Glutamatergic neuron (in vitro differentiated cells): ENCODE measurements around the gene HAVCR1. TPM values are rescaled to one million over a fixed set of nuclear protein-coding genes. Genes with fewer than 3 reads are reported as not detected.
"Not testable (repeated sequence)": the region's sequence is repeated elsewhere in the genome, so short reads cannot be mapped to it uniquely, and the experiment has no call there.

ENCODE experiments used
- DNase-seq: peaks from one replicate; pipeline ENCODE4 v3.0.0; 2022
- H3K27ac Mint-ChIP-seq: one replicate; pipeline ENCODE4 v1.8.0; 2020; ENCODE audit warnings: mild to moderate bottlenecking, mixed read lengths, inconsistent platforms; ENCODE audit not compliant: unreplicated experiment
- H3K27me3 Mint-ChIP-seq: one replicate; pipeline ENCODE4 v1.8.0; 2020; ENCODE audit warnings: mild to moderate bottlenecking, moderate library complexity, mixed read lengths, inconsistent platforms; ENCODE audit not compliant: unreplicated experiment
- H3K36me3 Mint-ChIP-seq: one replicate; pipeline ENCODE4 v1.8.0; 2020; ENCODE audit warnings: mild to moderate bottlenecking, mixed read lengths, inconsistent platforms; ENCODE audit not compliant: unreplicated experiment
- H3K4me1 Mint-ChIP-seq: one replicate; pipeline ENCODE4 v1.8.0; 2020; ENCODE audit warnings: mild to moderate bottlenecking, low read depth, mixed read lengths, inconsistent platforms; ENCODE audit not compliant: unreplicated experiment
- H3K4me3 Mint-ChIP-seq: one replicate; pipeline ENCODE4 v1.8.0; 2020; ENCODE audit warnings: mild to moderate bottlenecking, mixed read lengths, inconsistent platforms; ENCODE audit not compliant: unreplicated experiment
- H3K9me3 Mint-ChIP-seq: one replicate; pipeline ENCODE4 v1.8.0; 2020; ENCODE audit warnings: mild to moderate bottlenecking, moderate library complexity, mixed read lengths, inconsistent platforms; ENCODE audit not compliant: unreplicated experiment
- total RNA-seq: library from RNA; stranded (reverse); fragmentation: NEBNext Ultra II Directional; extraction: Animal tissue kit (Norgen Biotek cat#: 25700); gene quantifications from one replicate; pipeline ENCODE4 v1.2.1, GENCODE V29; 2021; ENCODE audit not compliant: unreplicated experiment
- TF ChIP-seq, protein P1 (sequence below): fragments of 200-600 bp; sonication (generic); IDR thresholded peaks from one replicate; pipeline ENCODE4 v1.5.0; 2021; ENCODE audit not compliant: partially characterized antibody, unreplicated experiment

The HAVCR1 gene
- total RNA-seq, 1 donor from 2014 or later, result not detected

DNA sequence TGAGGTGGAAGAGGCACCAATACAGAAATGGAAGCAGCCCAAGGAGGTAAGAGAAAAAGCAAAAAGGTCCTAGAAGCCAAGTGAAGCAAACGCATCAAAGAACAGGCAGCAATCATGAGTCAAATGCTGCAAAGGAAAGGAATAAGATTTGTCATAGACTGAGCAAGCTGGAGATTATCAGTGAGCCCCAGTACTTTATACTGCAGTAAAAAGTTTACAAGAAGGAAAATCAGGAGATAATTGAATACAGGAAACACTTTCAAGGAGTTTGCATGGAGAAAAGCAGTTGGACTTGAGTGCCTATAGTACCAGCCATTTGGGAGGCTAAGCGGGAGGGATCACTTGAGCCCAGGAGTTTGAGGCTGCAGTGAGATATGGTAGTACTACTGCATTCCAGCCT is 7.2 kb upstream of the HAVCR1 start:
- no peak overlapping the region for H3K4me3 Mint-ChIP-seq
- no peak overlapping the region for H3K27ac Mint-ChIP-seq
- TF ChIP-seq, protein P1, sequence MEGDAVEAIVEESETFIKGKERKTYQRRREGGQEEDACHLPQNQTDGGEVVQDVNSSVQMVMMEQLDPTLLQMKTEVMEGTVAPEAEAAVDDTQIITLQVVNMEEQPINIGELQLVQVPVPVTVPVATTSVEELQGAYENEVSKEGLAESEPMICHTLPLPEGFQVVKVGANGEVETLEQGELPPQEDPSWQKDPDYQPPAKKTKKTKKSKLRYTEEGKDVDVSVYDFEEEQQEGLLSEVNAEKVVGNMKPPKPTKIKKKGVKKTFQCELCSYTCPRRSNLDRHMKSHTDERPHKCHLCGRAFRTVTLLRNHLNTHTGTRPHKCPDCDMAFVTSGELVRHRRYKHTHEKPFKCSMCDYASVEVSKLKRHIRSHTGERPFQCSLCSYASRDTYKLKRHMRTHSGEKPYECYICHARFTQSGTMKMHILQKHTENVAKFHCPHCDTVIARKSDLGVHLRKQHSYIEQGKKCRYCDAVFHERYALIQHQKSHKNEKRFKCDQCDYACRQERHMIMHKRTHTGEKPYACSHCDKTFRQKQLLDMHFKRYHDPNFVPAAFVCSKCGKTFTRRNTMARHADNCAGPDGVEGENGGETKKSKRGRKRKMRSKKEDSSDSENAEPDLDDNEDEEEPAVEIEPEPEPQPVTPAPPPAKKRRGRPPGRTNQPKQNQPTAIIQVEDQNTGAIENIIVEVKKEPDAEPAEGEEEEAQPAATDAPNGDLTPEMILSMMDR, result no peak
- no peaks in the 10 kb centered on the region for H3K36me3 Mint-ChIP-seq
- H3K9me3 Mint-ChIP-seq, result no peaks in the 10 kb centered on the region
- DNase-seq, result no peak
- H3K4me1 Mint-ChIP-seq, result no peaks in the 10 kb centered on the region
- H3K27me3 Mint-ChIP-seq, result peaks cover 2% of the 10 kb centered on the region

DNA sequence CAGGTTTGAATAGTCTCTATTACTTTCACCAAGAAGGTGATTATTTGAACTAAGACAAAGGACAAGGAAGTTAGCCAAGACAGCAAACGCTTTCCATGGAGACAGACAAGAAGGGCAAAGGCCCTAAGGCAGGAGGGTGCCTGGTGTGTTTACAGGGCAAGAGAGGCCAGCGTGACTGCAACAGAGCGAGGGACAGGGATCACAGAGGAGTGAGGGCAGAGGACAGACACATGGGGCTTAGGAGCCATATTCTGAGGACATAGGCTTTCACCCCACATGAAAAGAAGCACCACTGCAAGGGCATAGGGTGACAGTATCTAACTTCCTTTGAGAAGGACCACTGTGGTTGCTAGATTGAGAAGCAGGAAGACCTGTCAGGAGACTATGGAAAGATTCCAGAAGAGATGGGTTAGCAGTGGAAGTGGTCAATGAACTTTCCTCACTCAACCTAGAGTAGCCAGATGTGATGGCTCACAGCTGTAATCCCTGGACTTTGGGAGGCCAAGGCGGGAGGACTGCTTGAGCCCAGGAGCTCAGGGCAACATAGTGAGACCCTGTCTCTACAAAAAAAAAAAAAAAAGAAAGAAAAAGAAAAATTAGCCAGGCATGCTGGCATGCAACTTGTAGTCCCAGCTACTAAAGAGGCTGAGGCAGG is 5.0 kb upstream of the HAVCR1 start:
- no peak for DNase-seq
- TF ChIP-seq, protein P1, result no peak
- no peaks in the 10 kb centered on the region for H3K4me1 Mint-ChIP-seq
- no peak overlapping the region for H3K27ac Mint-ChIP-seq
- no peak overlapping the region for H3K4me3 Mint-ChIP-seq
- H3K36me3 Mint-ChIP-seq, result no peaks in the 10 kb centered on the region
- H3K9me3 Mint-ChIP-seq, result no peaks in the 10 kb centered on the region
- H3K27me3 Mint-ChIP-seq, result peaks cover 3% of the 10 kb centered on the region

DNA sequence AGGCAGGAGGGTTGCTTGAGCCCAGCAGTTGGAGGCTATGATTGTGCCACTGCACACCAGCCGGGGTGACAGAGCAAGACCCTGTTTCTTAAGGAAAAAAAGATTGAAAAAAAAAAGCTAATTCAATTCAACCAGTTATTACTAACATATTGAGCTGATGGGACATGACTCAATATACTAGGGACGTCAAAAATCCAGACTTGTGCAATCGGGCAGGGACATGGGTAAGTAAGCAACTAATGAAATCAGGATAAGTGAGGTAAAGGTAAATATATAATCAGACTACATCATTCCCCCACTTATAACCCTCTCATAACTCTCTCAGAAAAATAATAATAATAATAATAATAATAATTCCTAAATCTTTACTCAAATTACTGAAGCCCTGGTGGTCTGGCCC is 975 bp upstream of the HAVCR1 start:
- TF ChIP-seq, protein P1, result no peak
- DNase-seq, result no peak
- Mint-ChIP-seq H3K27ac (no peak overlapping the region), H3K4me1 (no peaks in the 10 kb centered on the region), H3K36me3 (no peaks in the 10 kb centered on the region), H3K27me3 (peaks cover 3% of the 10 kb centered on the region), H3K4me3 (no peak overlapping the region), H3K9me3 (no peaks in the 10 kb centered on the region)

DNA sequence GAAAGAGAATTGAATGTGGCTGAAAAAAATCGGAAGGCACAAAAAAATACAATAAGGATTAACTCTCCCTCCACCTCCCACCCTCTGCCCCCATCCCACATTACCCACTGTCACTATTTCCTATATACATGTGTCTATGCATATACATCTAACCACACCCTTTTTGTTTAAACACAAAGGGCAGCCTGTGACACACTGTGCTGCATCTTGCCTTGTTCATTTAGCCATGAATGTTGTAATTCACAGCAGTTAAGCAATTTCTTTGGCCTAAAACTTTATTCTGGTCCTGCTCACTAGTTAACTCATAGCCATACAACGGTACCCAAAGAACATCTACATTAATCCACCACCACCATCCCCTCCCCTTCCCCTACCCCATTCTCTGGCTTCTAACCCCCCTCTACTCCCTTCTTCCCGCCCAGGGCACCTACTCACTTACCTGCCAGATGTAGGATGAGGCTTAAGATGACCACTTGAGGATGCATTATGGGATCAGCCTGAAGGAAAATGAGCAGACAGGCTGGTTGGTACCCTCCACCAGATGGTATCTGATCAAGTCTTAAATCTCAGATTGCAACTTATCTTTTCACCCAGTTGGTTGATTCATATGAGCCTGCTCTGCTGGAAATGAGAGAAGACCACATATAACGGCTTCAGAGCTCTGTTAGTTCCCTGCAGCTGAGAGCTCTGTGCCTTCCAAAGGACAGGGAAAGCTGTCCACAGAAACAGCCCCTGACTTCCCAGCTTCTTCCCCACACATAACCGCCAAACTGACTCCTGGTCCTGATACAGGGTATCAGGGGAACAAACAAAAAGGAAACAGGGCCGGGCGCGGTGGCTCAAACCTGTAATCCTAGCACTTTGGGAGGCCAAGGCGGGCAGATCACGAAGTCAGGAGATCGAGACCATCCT is 1.2 kb downstream of the HAVCR1 start:
- peaks cover 1% of the 10 kb centered on the region for H3K27me3 Mint-ChIP-seq
- TF ChIP-seq, protein P1, result no peak
- H3K4me1 Mint-ChIP-seq, result no peaks in the 10 kb centered on the region
- H3K9me3 Mint-ChIP-seq, result no peaks in the 10 kb centered on the region
- H3K27ac Mint-ChIP-seq, result no peak overlapping the region
- DNase-seq, result no peak
- H3K4me3 Mint-ChIP-seq, result no peak overlapping the region
- no peaks in the 10 kb centered on the region for H3K36me3 Mint-ChIP-seq

DNA sequence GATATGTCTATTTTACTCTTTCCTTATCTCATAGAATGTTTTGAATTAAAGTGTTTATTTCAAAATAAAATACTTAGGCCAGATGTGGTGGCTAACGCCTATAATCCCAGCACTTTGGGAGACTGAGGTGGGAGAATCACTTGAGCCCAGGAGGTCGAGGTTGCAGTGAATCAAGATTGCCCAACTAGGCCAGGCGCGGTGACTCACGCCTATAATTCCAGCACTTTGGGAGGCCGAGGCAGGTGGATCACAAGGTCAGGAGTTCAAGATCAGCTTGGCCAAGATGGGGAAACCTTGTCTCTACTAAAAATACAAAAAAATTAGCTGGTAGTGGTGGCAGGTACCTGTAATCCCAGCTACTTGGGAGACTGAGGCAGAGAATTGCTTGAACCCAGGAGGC is 2.1 kb downstream of the HAVCR1 start:
- H3K27ac Mint-ChIP-seq, H3K27me3 Mint-ChIP-seq, H3K36me3 Mint-ChIP-seq, H3K9me3 Mint-ChIP-seq, H3K4me3 Mint-ChIP-seq, DNase-seq, H3K4me1 Mint-ChIP-seq: not testable (repeated sequence)
